H1 (cell line): Measurements from ENCODE around the gene ALKBH1. TPM values are rescaled to one million over a fixed set of nuclear protein-coding genes. Genes with fewer than 3 reads are reported as not detected.

Experiments used
- CTCF ChIA-PET: fragments of 300-600 bp; sonication (Branson Sonifier 250); formaldehyde crosslinking; loops from one replicate; lab custom pipeline; 2021; ENCODE audit not compliant: partially characterized antibody; lab: Charles Lee
- POLR2A ChIA-PET: fragments of 300-600 bp; sonication (Branson Sonifier 250); formaldehyde crosslinking; loops from one replicate; lab custom pipeline; 2021; ENCODE audit warnings: inconsistent platforms; ENCODE audit not compliant: partially characterized antibody; lab: Charles Lee
- DNase-seq, 2 experiments: peaks; one replicate each; pipeline versions ENCODE4 v3.0.0 to v3.0.0-alpha.2; 2010 to 2022; ENCODE audit warnings: low spot score in 2 of 2, low read depth in 1 of 2, mixed read lengths in 1 of 2
- FAIRE-seq: peaks from 2 replicates; lab custom pipeline; 2011; peaks lifted over from hg19 to GRCh38; lab: Jason Lieb, UNC
- H2AFZ ChIP-seq: 2 replicates; pipeline ENCODE4 v1.8.1; 2012; ENCODE audit warnings: low read length, inconsistent platforms
- H2AK5ac ChIP-seq: 2 replicates; pipeline ENCODE4 v1.6.1; 2013; ENCODE audit warnings: low read depth, low read length
- H2BK120ac ChIP-seq: replicated peaks from 2 replicates; pipeline ENCODE3; 2013; ENCODE audit warnings: low read depth, low read length, inconsistent platforms
- H2BK12ac ChIP-seq: 2 replicates; pipeline ENCODE4 v1.6.1; 2013; ENCODE audit warnings: low read depth, low read length
- H2BK15ac ChIP-seq: 2 replicates; pipeline ENCODE4 v1.6.1; 2013; ENCODE audit warnings: low read length
- H2BK20ac ChIP-seq: 2 replicates; pipeline ENCODE4 v1.6.1; 2013; ENCODE audit warnings: low read length
- H2BK5ac ChIP-seq: 2 replicates; pipeline ENCODE4 v1.6.1; 2013; ENCODE audit warnings: low read depth, low read length
- H3K14ac ChIP-seq: 2 replicates; pipeline ENCODE4 v1.6.1; 2013; ENCODE audit warnings: inconsistent platforms; ENCODE audit not compliant: insufficient read length
- H3K18ac ChIP-seq: 2 replicates; pipeline ENCODE4 v1.6.1; 2013; ENCODE audit warnings: low read length; ENCODE audit errors: extremely low read depth
- H3K23ac ChIP-seq: 2 replicates; pipeline ENCODE4 v1.6.1; 2013; ENCODE audit warnings: inconsistent platforms; ENCODE audit not compliant: insufficient read length
- H3K23me2 ChIP-seq: 2 replicates; pipeline ENCODE4 v1.6.1; 2013; ENCODE audit warnings: low read depth, low read length
- H3K27ac ChIP-seq: 2 replicates; pipeline ENCODE4 v1.6.1; 2011; ENCODE audit warnings: low read depth, low read length, inconsistent platforms
- H3K27me3 ChIP-seq, 4 experiments: replicated peaks in 1 of 4; 1 replicate in 1 of 4; 2 replicates in 3 of 4; pipeline versions ENCODE4 v1.6.1 to v1.8.1; 2011 to 2013; ENCODE audit warnings: low read length in 3 of 4, mild to moderate bottlenecking in 3 of 4, inconsistent platforms in 2 of 4, mixed read lengths in 2 of 4, moderate library complexity in 1 of 4; ENCODE audit not compliant: control insufficient read depth in 3 of 4, insufficient read depth in 3 of 4; ENCODE audit errors: extremely low read depth in 1 of 4
- H3K36me3 ChIP-seq, 4 experiments: 2 replicates each; pipeline versions ENCODE4 v1.6.1 to v1.8.1; 2011 to 2013; ENCODE audit warnings: mild to moderate bottlenecking in 4 of 4, low read length in 3 of 4, moderate library complexity in 2 of 4, control low read depth in 1 of 4, inconsistent platforms in 1 of 4; ENCODE audit not compliant: insufficient read depth in 4 of 4, control insufficient read depth in 2 of 4
- H3K4ac ChIP-seq: replicated peaks from 2 replicates; pipeline ENCODE3; 2013; ENCODE audit warnings: low read length, low read depth, mixed read lengths, inconsistent platforms; ENCODE audit not compliant: insufficient read length
- H3K4me1 ChIP-seq, 4 experiments: replicated peaks in 1 of 4; 1 replicate in 1 of 4; 2 replicates in 3 of 4; pipeline versions ENCODE4 v1.6.1 to v1.8.1; 2011 to 2013; ENCODE audit warnings: low read length in 3 of 4, inconsistent platforms in 2 of 4, mixed read lengths in 1 of 4; ENCODE audit not compliant: insufficient read depth in 4 of 4, control insufficient read depth in 3 of 4
- H3K4me2 ChIP-seq, 2 experiments: 2 replicates each; pipeline versions ENCODE4 v1.6.1 to v1.8.1; 2011 to 2013; ENCODE audit warnings: low read depth in 2 of 2, low read length in 2 of 2, control low read depth in 1 of 2, inconsistent platforms in 1 of 2, mild to moderate bottlenecking in 1 of 2; ENCODE audit not compliant: insufficient read depth in 1 of 2
- H3K4me3 ChIP-seq, 4 experiments: fragments of 200-600, 300-600 bp in 1 of 4; sonication (generic), shearing (Covaris generic), sonication (Bioruptor Twin) in 1 of 4; 2 replicates each; pipeline versions ENCODE4 v1.5.1 to v1.8.1; 2011 to 2016; ENCODE audit warnings: low read length in 4 of 4, low read depth in 3 of 4, control low read depth in 2 of 4, inconsistent platforms in 2 of 4, mild to moderate bottlenecking in 2 of 4, mixed read lengths in 1 of 4, moderate library complexity in 1 of 4; ENCODE audit not compliant: insufficient read depth in 2 of 4; ENCODE audit errors: extremely low read depth in 1 of 4
- H3K56ac ChIP-seq: replicated peaks from 2 replicates; pipeline ENCODE3; 2013; ENCODE audit warnings: low read depth, mild to moderate bottlenecking, mixed read lengths, low read length, inconsistent platforms; ENCODE audit not compliant: insufficient read length
- H3K79me1 ChIP-seq: 2 replicates; pipeline ENCODE4 v1.6.1; 2013; ENCODE audit warnings: low read depth, low read length, control low read depth
- H3K79me2 ChIP-seq, 2 experiments: 2 replicates each; pipeline versions ENCODE4 v1.6.1 to v1.8.1; 2012 to 2013; ENCODE audit warnings: low read length in 2 of 2, mild to moderate bottlenecking in 2 of 2, inconsistent platforms in 1 of 2; ENCODE audit not compliant: insufficient read depth in 2 of 2, control insufficient read depth in 1 of 2
- H3K9ac ChIP-seq, 4 experiments: replicated peaks in 1 of 4; 1 replicate in 1 of 4; 2 replicates in 3 of 4; pipeline versions ENCODE4 v1.6.1 to v1.8.1; 2011 to 2013; ENCODE audit warnings: low read depth in 3 of 4, low read length in 3 of 4, control low read depth in 2 of 4, mild to moderate bottlenecking in 2 of 4, moderate library complexity in 2 of 4, inconsistent platforms in 1 of 4; ENCODE audit errors: extremely low read depth in 1 of 4
- H3K9me3 ChIP-seq, 2 experiments: 2 replicates each; pipeline versions ENCODE4 v1.6.1 to v1.8.1; 2012 to 2013; ENCODE audit warnings: mild to moderate bottlenecking in 2 of 2, moderate library complexity in 2 of 2, control low read depth in 1 of 2, inconsistent platforms in 1 of 2, low read depth in 1 of 2, low read length in 1 of 2, mixed read lengths in 1 of 2; ENCODE audit not compliant: insufficient read depth in 2 of 2
- H4K20me1 ChIP-seq, 2 experiments: replicated peaks in 1 of 2; 2 replicates each; pipeline versions ENCODE3 to v1.8.1; 2011 to 2013; ENCODE audit warnings: inconsistent platforms in 2 of 2, low read length in 2 of 2, mild to moderate bottlenecking in 1 of 2; ENCODE audit not compliant: insufficient read depth in 2 of 2, control insufficient read depth in 1 of 2
- H4K5ac ChIP-seq: 2 replicates; pipeline ENCODE4 v1.6.1; 2013; ENCODE audit warnings: low read length, low read depth, mixed read lengths, inconsistent platforms; ENCODE audit not compliant: insufficient read length
- H4K8ac ChIP-seq: 2 replicates; pipeline ENCODE4 v1.8.0; 2013; ENCODE audit warnings: mild to moderate bottlenecking, moderate library complexity, low read length, inconsistent platforms; ENCODE audit not compliant: insufficient read depth; ENCODE audit errors: extremely low read depth
- H4K91ac ChIP-seq: replicated peaks from 2 replicates; pipeline ENCODE3; 2013; ENCODE audit warnings: low read length, mixed read lengths, inconsistent platforms; ENCODE audit not compliant: insufficient read length
- GABPA ChIP-seq: IDR thresholded peaks from 2 replicates; pipeline ENCODE4 v1.6.1; 2011; ENCODE audit warnings: mild to moderate bottlenecking, low read length, moderate library complexity, borderline replicate concordance; ENCODE audit not compliant: insufficient read depth
- HDAC6 ChIP-seq: IDR thresholded peaks from one replicate; pipeline ENCODE4 v1.7.1; 2012; ENCODE audit warnings: low read depth, mild to moderate bottlenecking, inconsistent platforms, low read length, moderate library complexity
- RBBP5 ChIP-seq: IDR thresholded peaks from 2 replicates; pipeline ENCODE4 v1.7.1; 2012; ENCODE audit warnings: low read depth, mild to moderate bottlenecking, inconsistent platforms, low read length, moderate library complexity, borderline replicate concordance
- WGBS, 2 experiments: shearing (Covaris generic) in 1 of 2; methylation state at CpG; one replicate each; pipeline versions ENCODE4 v1.1.6 to v1.1.7; 2013 to 2015; ENCODE audit warnings: low lambda C conversion rate in 2 of 2, mixed read lengths in 2 of 2, inconsistent platforms in 1 of 2, low coverage in 1 of 2, missing lambda C conversion rate in 1 of 2; ENCODE audit not compliant: insufficient replicate concordance in 2 of 2, insufficient coverage in 1 of 2, insufficient read length in 1 of 2; ENCODE audit errors: extremely low coverage in 1 of 2, missing lambda C conversion rate in 1 of 2; 5-methylcytosine and 5-hydroxymethylcytosine counted together
- polyA plus RNA-seq, 7 experiments: library from polyadenylated mRNA; depleted of rRNA in 3 of 7; stranded (reverse) in 5 of 7; unstranded in 2 of 7; fragments of >200 nt in 5 of 7; fragments of 200-250 nt in 2 of 7; gene quantifications; 1 replicate in 5 of 7; 2 replicates in 1 of 7; 4 replicates in 1 of 7; pipeline versions ENCODE4 v1.2.1 to v1.2.3, GENCODE V29; 2011 to 2013; ENCODE audit warnings: missing spikeins in 2 of 7, mixed read lengths in 2 of 7
- total RNA-seq: library from RNA; stranded (reverse); fragmentation: NEBNext Ultra II Directional; extraction: Animal tissue kit (Norgen Biotek cat#: 25700); gene quantifications from 2 replicates; pipeline ENCODE4 v1.2.1, GENCODE V29; 2021

Gene ALKBH1
- total and polyA plus RNA-seq, 2 of the 8 experiments (the other 6 are each of a cell fraction or from before 2014, with no cell fraction given), result 14.3 to 20.0 TPM

- Histone ChIP-seq H3K4me3 (no peak overlapping the region), H3K36me3 (peaks cover 21 to 89% (median 64%) of the 10 kb centered on the region in 4 experiments), H3K9me3 (no peaks in the 10 kb centered on the region), H2AFZ (no peak overlapping the region), H2BK15ac (no peak overlapping the region), H3K18ac (no peak overlapping the region), H2AK5ac (no peak overlapping the region), H3K79me2 (no peaks in the 10 kb centered on the region), H3K23ac (no peak overlapping the region), H4K91ac (no peak overlapping the region), H3K27ac (no peak overlapping the region), H2BK120ac (no peak overlapping the region), H4K5ac (no peak overlapping the region), H3K27me3 (no peaks in the 10 kb centered on the region), H3K4me2 (no peak overlapping the region), H3K14ac (no peak overlapping the region), H3K4me1 (no peaks in the 10 kb centered on the region), H3K79me1 (no peaks in the 10 kb centered on the region), H3K4ac (no peak overlapping the region), H2BK12ac (no peak overlapping the region), H2BK20ac (no peak overlapping the region), H4K20me1 (peaks cover 2 to 3% of the 10 kb centered on the region in 2 experiments), H4K8ac (no peak overlapping the region), H3K9ac (no peak overlapping the region), H3K56ac (no peak overlapping the region), H3K23me2 (no peaks in the 10 kb centered on the region), H2BK5ac (no peak overlapping the region)
- POLR2A ChIA-PET, result interaction anchor here (0.7 to 1.8 kb wide), 6 partner anchors 10 to 26 kb away, joined by 3 to 4 read pairs (median 3); no protein-coding TSS in a partner anchor
- CTCF ChIA-PET, result no interaction called here
- FAIRE-seq, result no peak
- no peak for DNase-seq
- 90% methylated on average over 3 of the region's 3 CpGs; no CpG with 5 or more reads in 1 of the 2 experiments for WGBS, 2 experiments
- TF ChIP-seq RBBP5 (no peak), HDAC6 (no peak), GABPA (no peak)
Observed at GRCh38 chr14:77730976-77731497, 23.2 kb upstream of the ALKBH1 start.
